HepG2 (cell line): ENCODE data around the gene SDC4. TPM values are rescaled to one million over a fixed set of nuclear protein-coding genes. Genes with fewer than 3 reads are reported as not detected.

Experiments
- AHR ChIP-seq: IDR thresholded peaks from 2 replicates; pipeline ENCODE4 v1.6.1; 2018; ENCODE audit warnings: missing genetic modification reagents, missing compliant biosample characterization
- KDM5B ChIP-seq: sonication (generic); formaldehyde crosslinking; IDR thresholded peaks from 2 replicates; pipeline ENCODE4 v1.4.0; 2020; ENCODE audit warnings: missing genetic modification reagents, mild to moderate bottlenecking, borderline replicate concordance
- PAWR ChIP-seq: sonication (generic); formaldehyde crosslinking; IDR thresholded peaks from 2 replicates; pipeline ENCODE4 v1.4.0; 2020; ENCODE audit warnings: missing genetic modification reagents, mild to moderate bottlenecking, borderline replicate concordance
- PCBP2 ChIP-seq: fragments of 200-400 bp; formaldehyde crosslinking; optimal IDR thresholded peaks from 2 replicates; pipeline ENCODE3; 2018; ENCODE audit warnings: low read length, low read depth; ENCODE audit not compliant: poor library complexity, severe bottlenecking
- RFXANK ChIP-seq: IDR thresholded peaks from 2 replicates; pipeline ENCODE4 v1.6.1; 2016
- SAP130 ChIP-seq: IDR thresholded peaks from 2 replicates; pipeline ENCODE4 v1.6.1; 2016; ENCODE audit warnings: low read depth
- SP5 ChIP-seq: IDR thresholded peaks from 2 replicates; pipeline ENCODE4 v1.6.1; 2016; ENCODE audit warnings: low read depth, borderline replicate concordance
- THAP7 ChIP-seq: sonication (generic); formaldehyde crosslinking; IDR thresholded peaks from 2 replicates; pipeline ENCODE4 v1.8.1; 2023; ENCODE audit warnings: mild to moderate bottlenecking, missing genetic modification reagents
- YEATS2 ChIP-seq: sonication (generic); formaldehyde crosslinking; IDR thresholded peaks from 2 replicates; pipeline ENCODE4 v1.4.0; 2020; ENCODE audit warnings: missing genetic modification reagents, borderline replicate concordance
- ZNF121 ChIP-seq: sonication (generic); formaldehyde crosslinking; IDR thresholded peaks from 2 replicates; pipeline ENCODE4 v1.5.0; 2020; ENCODE audit warnings: mild to moderate bottlenecking, missing genetic modification reagents
- ZNF232 ChIP-seq: sonication (generic); formaldehyde crosslinking; IDR thresholded peaks from 2 replicates; pipeline ENCODE4 v1.4.0; 2020; ENCODE audit warnings: missing genetic modification reagents, borderline replicate concordance
- ZNF274 ChIP-seq: sonication (generic); formaldehyde crosslinking; IDR thresholded peaks from 2 replicates; pipeline ENCODE4 v1.5.1; 2020; ENCODE audit warnings: mild to moderate bottlenecking, missing genetic modification reagents
- ZNF44 ChIP-seq: sonication (generic); formaldehyde crosslinking; IDR thresholded peaks from 2 replicates; pipeline ENCODE4 v1.5.1; 2020; ENCODE audit warnings: mild to moderate bottlenecking, missing genetic modification reagents
- ZNF501 ChIP-seq: sonication (generic); formaldehyde crosslinking; IDR thresholded peaks from 2 replicates; pipeline ENCODE4 v1.5.1; 2020; ENCODE audit warnings: mild to moderate bottlenecking, moderate library complexity, missing genetic modification reagents
- ZNF569 ChIP-seq: sonication (generic); formaldehyde crosslinking; IDR thresholded peaks from 2 replicates; pipeline ENCODE4 v1.5.0; 2020; ENCODE audit warnings: mild to moderate bottlenecking, missing genetic modification reagents, moderate library complexity, borderline replicate concordance
- ZNF605 ChIP-seq: sonication (generic); formaldehyde crosslinking; IDR thresholded peaks from 2 replicates; pipeline ENCODE4 v1.8.0; 2022; ENCODE audit warnings: mild to moderate bottlenecking, missing genetic modification reagents
- polyA plus RNA-seq, 8 experiments: library from polyadenylated mRNA; depleted of rRNA in 3 of 8; stranded (reverse) in 7 of 8; unstranded in 1 of 8; fragments of >200 nt; fragmentation: Illumina TruSeq in 4 of 8; extraction: Trizol in 4 of 8; gene quantifications; 2 replicates each; pipeline versions ENCODE4 v1.2.1 to v1.2.3, GENCODE V29; 2011 to 2016; ENCODE audit warnings: low read depth in 4 of 8, missing spikeins in 1 of 8, mixed read lengths in 1 of 8; ENCODE audit not compliant: insufficient read depth in 1 of 8
- total RNA-seq, 5 experiments: library from RNA; depleted of rRNA; stranded (reverse); fragments of >200 nt; fragmentation: Illumina TruSeq; extraction: Trizol; gene quantifications; 2 replicates each; pipeline ENCODE4 v1.2.3, GENCODE V29; 2016; ENCODE audit warnings: low read depth in 1 of 5
- TF ChIP-seq, protein P1 (sequence below), 2 experiments: sonication (generic) in 1 of 2; formaldehyde crosslinking in 1 of 2; IDR thresholded peaks; 2 replicates each; pipeline versions ENCODE4 v1.6.1 to v1.9.0; 2014 to 2022; ENCODE audit warnings: antibody characterized with exemption in 1 of 2, borderline replicate concordance in 1 of 2, inconsistent platforms in 1 of 2, low read depth in 1 of 2, missing genetic modification reagents in 1 of 2
- TF ChIP-seq, protein P2 (sequence below): IDR thresholded peaks from 2 replicates; pipeline ENCODE4 v1.6.1; 2016; ENCODE audit warnings: missing genetic modification reagents, missing compliant biosample characterization
- TF ChIP-seq, protein P3 (sequence below): IDR thresholded peaks from 2 replicates; pipeline ENCODE4 v1.6.1; 2016; ENCODE audit warnings: low read depth, borderline replicate concordance

Gene SDC4
- total and polyA plus RNA-seq, 2 of the 13 experiments (the other 11 are each of a cell fraction or from before 2014, with no cell fraction given), result 49.0 to 65.1 TPM

DNA sequence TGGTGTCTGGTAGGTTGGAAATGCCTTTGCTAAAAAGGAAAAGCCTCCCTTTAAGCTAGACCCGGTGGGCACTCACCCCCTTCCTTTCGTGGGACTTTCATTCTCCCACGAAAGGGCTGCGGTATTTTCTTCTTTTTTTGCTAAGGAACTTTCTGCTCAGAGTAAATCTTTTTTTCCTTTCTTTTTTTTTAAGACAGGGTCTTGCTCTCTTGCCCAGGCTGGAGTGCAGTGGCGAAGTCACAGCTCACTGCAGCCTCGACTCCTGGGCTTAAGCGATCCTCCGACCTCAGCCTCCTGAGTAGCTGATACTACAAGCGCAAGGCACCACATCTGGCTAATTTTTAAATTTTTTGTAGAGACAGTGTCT lies 25.9 kb upstream of the SDC4 start (continued):
- TF ChIP-seq, protein P1, sequence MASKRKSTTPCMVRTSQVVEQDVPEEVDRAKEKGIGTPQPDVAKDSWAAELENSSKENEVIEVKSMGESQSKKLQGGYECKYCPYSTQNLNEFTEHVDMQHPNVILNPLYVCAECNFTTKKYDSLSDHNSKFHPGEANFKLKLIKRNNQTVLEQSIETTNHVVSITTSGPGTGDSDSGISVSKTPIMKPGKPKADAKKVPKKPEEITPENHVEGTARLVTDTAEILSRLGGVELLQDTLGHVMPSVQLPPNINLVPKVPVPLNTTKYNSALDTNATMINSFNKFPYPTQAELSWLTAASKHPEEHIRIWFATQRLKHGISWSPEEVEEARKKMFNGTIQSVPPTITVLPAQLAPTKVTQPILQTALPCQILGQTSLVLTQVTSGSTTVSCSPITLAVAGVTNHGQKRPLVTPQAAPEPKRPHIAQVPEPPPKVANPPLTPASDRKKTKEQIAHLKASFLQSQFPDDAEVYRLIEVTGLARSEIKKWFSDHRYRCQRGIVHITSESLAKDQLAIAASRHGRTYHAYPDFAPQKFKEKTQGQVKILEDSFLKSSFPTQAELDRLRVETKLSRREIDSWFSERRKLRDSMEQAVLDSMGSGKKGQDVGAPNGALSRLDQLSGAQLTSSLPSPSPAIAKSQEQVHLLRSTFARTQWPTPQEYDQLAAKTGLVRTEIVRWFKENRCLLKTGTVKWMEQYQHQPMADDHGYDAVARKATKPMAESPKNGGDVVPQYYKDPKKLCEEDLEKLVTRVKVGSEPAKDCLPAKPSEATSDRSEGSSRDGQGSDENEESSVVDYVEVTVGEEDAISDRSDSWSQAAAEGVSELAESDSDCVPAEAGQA (IDR thresholded peaks at IDR 0.05; ENCODE audit: low read depth), result no peak
- TF ChIP-seq, protein P1 (CRISPR knock-in tag; IDR thresholded peaks at IDR 0.05; ENCODE audit: borderline replicate concordance), result 0 out of 2 replicates have a peak, but pooled peaks have one; percentile 36
- TF ChIP-seq PAWR (CRISPR knock-in tag) (no peak), ZNF121 (CRISPR knock-in tag) (peak; percentile 92), AHR (CRISPR knock-in tag) (no peak), PCBP2 (no peak), ZNF232 (CRISPR knock-in tag) (0 out of 2 replicates have a peak, but pooled peaks have one; percentile 38), SP5 (CRISPR knock-in tag) (0 out of 2 replicates have a peak, but pooled peaks have one; percentile 1), ZNF501 (CRISPR knock-in tag) (peak; percentile 63), ZNF569 (no peak), THAP7 (CRISPR knock-in tag) (0 out of 2 replicates have a peak, but pooled peaks have one; percentile 7), SAP130 (CRISPR knock-in tag) (no peak), YEATS2 (CRISPR knock-in tag) (peak; percentile 4; the same call in 1 of the 2 replicates), ZNF274 (CRISPR knock-in tag) (0 out of 2 replicates have a peak, but pooled peaks have one; percentile 44), ZNF44 (CRISPR knock-in tag) (0 out of 2 replicates have a peak, but pooled peaks have one; percentile 19), ZNF605 (CRISPR knock-in tag) (0 out of 2 replicates have a peak, but pooled peaks have one; percentile 45), KDM5B (CRISPR knock-in tag) (peak; percentile 0; the same call in 1 of the 2 replicates), RFXANK (CRISPR knock-in tag) (no peak)
- TF ChIP-seq, protein P2, sequence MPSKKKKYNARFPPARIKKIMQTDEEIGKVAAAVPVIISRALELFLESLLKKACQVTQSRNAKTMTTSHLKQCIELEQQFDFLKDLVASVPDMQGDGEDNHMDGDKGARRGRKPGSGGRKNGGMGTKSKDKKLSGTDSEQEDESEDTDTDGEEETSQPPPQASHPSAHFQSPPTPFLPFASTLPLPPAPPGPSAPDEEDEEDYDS (CRISPR knock-in tag), result no peak
- TF ChIP-seq, protein P3, sequence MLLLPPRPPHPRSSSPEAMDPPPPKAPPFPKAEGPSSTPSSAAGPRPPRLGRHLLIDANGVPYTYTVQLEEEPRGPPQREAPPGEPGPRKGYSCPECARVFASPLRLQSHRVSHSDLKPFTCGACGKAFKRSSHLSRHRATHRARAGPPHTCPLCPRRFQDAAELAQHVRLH (CRISPR knock-in tag), result 0 out of 2 replicates have a peak, but pooled peaks have one; percentile 2
